ENCODE data around the gene STMN1.

DNA sequence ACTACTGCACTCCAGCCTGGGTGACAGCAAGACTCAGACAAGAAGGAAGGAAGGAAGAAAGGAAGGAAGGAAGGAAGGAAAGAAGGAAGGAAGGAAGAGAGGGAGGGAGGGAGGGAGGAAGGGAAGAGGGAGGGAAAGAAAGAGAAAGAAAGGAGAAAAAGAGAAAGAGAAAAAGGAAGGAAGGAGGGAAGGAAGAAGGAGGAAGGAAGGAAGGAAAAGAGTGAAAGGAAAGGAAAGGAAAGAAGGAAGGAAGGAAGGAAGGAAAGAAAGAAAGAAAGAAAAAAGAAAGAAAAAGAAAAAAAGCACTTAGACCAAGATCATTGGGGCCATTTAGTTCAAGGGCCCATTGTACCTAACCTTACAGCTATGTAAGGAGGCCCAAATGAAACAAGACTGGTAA lies 49.3 kb upstream of the STMN1 start:
- TF ChIP-seq, protein P1, sequence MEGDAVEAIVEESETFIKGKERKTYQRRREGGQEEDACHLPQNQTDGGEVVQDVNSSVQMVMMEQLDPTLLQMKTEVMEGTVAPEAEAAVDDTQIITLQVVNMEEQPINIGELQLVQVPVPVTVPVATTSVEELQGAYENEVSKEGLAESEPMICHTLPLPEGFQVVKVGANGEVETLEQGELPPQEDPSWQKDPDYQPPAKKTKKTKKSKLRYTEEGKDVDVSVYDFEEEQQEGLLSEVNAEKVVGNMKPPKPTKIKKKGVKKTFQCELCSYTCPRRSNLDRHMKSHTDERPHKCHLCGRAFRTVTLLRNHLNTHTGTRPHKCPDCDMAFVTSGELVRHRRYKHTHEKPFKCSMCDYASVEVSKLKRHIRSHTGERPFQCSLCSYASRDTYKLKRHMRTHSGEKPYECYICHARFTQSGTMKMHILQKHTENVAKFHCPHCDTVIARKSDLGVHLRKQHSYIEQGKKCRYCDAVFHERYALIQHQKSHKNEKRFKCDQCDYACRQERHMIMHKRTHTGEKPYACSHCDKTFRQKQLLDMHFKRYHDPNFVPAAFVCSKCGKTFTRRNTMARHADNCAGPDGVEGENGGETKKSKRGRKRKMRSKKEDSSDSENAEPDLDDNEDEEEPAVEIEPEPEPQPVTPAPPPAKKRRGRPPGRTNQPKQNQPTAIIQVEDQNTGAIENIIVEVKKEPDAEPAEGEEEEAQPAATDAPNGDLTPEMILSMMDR (IDR thresholded peaks at IDR 0.05), result no peak
- no peak for TF ChIP-seq POLR2AphosphoS5 (IDR thresholded peaks at IDR 0.05; ENCODE audit: insufficient read depth in 1 of 2, low read depth in 1 of 2)
- no peak for TF ChIP-seq POLR2A (IDR thresholded peaks at IDR 0.05)
